Endometrium (tissue), 2 donors: Measurements from ENCODE around the gene GABPB2.
"Not testable (repeated sequence)": the region's sequence is repeated elsewhere in the genome, so short reads cannot be mapped to it uniquely, and the experiment has no call there.

ENCODE experiments used
- FAIRE-seq: peaks from 2 replicates; lab custom pipeline; 2012; peaks lifted over from hg19 to GRCh38; lab: Jason Lieb, UNC
- donor health status: control.
- donor health status: control.

Gene GABPB2

GRCh38 chr1:151060007-151060656 is 10.4 kb upstream of the GABPB2 start, which contains the start of gene MLLT11:
MLLT11 (plus strand) TSS chr1:151060397; CDS start chr1:151067225, 6,828 bp downstream.
- FAIRE-seq, result no peak

- FAIRE-seq, result no peak
Measured at GRCh38 chr1:151060657-151061421, 9.7 kb upstream of the GABPB2 start.

GRCh38 chr1:151061704-151062103 is 8.9 kb upstream of the GABPB2 start:
- FAIRE-seq, result no peak

GRCh38 chr1:151062741-151063371 is 7.7 kb upstream of the GABPB2 start:
- no peak for FAIRE-seq

GRCh38 chr1:151065089-151065645 is 5.4 kb upstream of the GABPB2 start:
- FAIRE-seq, result no peak

GRCh38 chr1:151067185-151067584 is 3.4 kb upstream of the GABPB2 start:
- no peak for FAIRE-seq

GRCh38 chr1:151069103-151069486 is 1.5 kb upstream of the GABPB2 start:
- no peak for FAIRE-seq

GRCh38 chr1:151072224-151072623 is 1.7 kb downstream of the GABPB2 start:
- no peak for FAIRE-seq

GRCh38 chr1:151085953-151086559 is 15.5 kb downstream of the GABPB2 start:
- FAIRE-seq, result no peak

- FAIRE-seq, result not testable (repeated sequence)
Measured at GRCh38 chr1:151097426-151097825, 26.9 kb downstream of the GABPB2 start.

- no peak for FAIRE-seq
Measured at GRCh38 chr1:151098126-151098525, 27.6 kb downstream of the GABPB2 start.

- no peak for FAIRE-seq
Measured at GRCh38 chr1:151104630-151105029, 34.1 kb downstream of the GABPB2 start.

- no peak for FAIRE-seq
Measured at GRCh38 chr1:151106894-151107293, 36.3 kb downstream of the GABPB2 start.

GRCh38 chr1:151108331-151108730 is 37.8 kb downstream of the GABPB2 start:
- FAIRE-seq, result no peak

- no peak for FAIRE-seq
Measured at GRCh38 chr1:151113877-151114276, 43.3 kb downstream of the GABPB2 start.

- FAIRE-seq, result no peak
Measured at GRCh38 chr1:151124763-151125403, 54.3 kb downstream of the GABPB2 start.

GRCh38 chr1:151128800-151129199 is 58.2 kb downstream of the GABPB2 start:
- FAIRE-seq, result no peak

- no peak for FAIRE-seq
Measured at GRCh38 chr1:151130987-151131586, 60.5 kb downstream of the GABPB2 start.

- no peak for FAIRE-seq
Measured at GRCh38 chr1:151131701-151132334, 61.3 kb downstream of the GABPB2 start.

GRCh38 chr1:151132335-151133017 is 61.9 kb downstream of the GABPB2 start:
- no peak for FAIRE-seq
